ENCODE measurements around the gene EFCC1.

The EFCC1 gene

GRCh38 chr3:128996200-128996599 lies 4.9 kb upstream of the EFCC1 start:
- peaks cover 0 to 24% (median 20%) of the 10 kb centered on the region in 4 donors for H3K4me1 ChIP-seq
- no peaks in the 10 kb centered on the region for H3K9me3 ChIP-seq
- DNase-seq: no peak
- intact Hi-C loops (cut with DNase I; ENCODE audit: low total_unique reads): no loop called here
- no peak overlapping the region for H3K27ac ChIP-seq
- no peak for TF ChIP-seq CTCF (IDR thresholded peaks at IDR 0.05)
- no peaks in the 10 kb centered on the region for H3K36me3 ChIP-seq
- peaks cover 0 to 12% of the 10 kb centered on the region in 2 donors for H3K27me3 ChIP-seq
- no peak overlapping the region for H3K4me3 ChIP-seq

GRCh38 chr3:128996726-128997125 lies 4.4 kb upstream of the EFCC1 start:
- Histone ChIP-seq H3K9me3 (no peaks in the 10 kb centered on the region), H3K4me1 (peaks cover 0 to 30% (median 26%) of the 10 kb centered on the region in 4 donors), H3K36me3 (no peaks in the 10 kb centered on the region), H3K4me3 (no peak overlapping the region), H3K27ac (no peak overlapping the region), H3K27me3 (peaks cover 0 to 18% of the 10 kb centered on the region in 2 donors)
- intact Hi-C loops (cut with DNase I; ENCODE audit: low total_unique reads): no loop called here
- TF ChIP-seq CTCF (IDR thresholded peaks at IDR 0.05): no peak
- DNase-seq: no peak

- intact Hi-C loops (cut with DNase I; ENCODE audit: low total_unique reads): no loop called here
- DNase-seq: no peak
- no peak for TF ChIP-seq CTCF (IDR thresholded peaks at IDR 0.05)
- Histone ChIP-seq H3K4me3 (no peak overlapping the region), H3K27me3 (peaks cover 0 to 26% of the 10 kb centered on the region in 2 donors), H3K36me3 (no peaks in the 10 kb centered on the region), H3K4me1 (peaks cover 0 to 36% (median 31%) of the 10 kb centered on the region in 4 donors), H3K27ac (no peak overlapping the region), H3K9me3 (no peaks in the 10 kb centered on the region)
Observed at GRCh38 chr3:128997486-128998133, 3.5 kb upstream of the EFCC1 start.

GRCh38 chr3:128998561-128998960 lies 2.5 kb upstream of the EFCC1 start:
- intact Hi-C loops (cut with DNase I; ENCODE audit: low total_unique reads): no loop called here
- DNase-seq: no peak
- Histone ChIP-seq H3K4me3 (no peak overlapping the region), H3K9me3 (no peaks in the 10 kb centered on the region), H3K27ac (no peak overlapping the region), H3K27me3 (peaks cover 0 to 36% of the 10 kb centered on the region in 2 donors), H3K36me3 (no peaks in the 10 kb centered on the region), H3K4me1 (peaks cover 0 to 40% (median 31%) of the 10 kb centered on the region in 4 donors)
- no peak for TF ChIP-seq CTCF (IDR thresholded peaks at IDR 0.05)

GRCh38 chr3:128999102-128999501 lies 2.0 kb upstream of the EFCC1 start:
- H3K27me3 ChIP-seq: peaks cover 0 to 41% of the 10 kb centered on the region in 2 donors
- H3K27ac ChIP-seq: no peak overlapping the region
- no peak overlapping the region for H3K4me3 ChIP-seq
- no peaks in the 10 kb centered on the region for H3K9me3 ChIP-seq
- no peaks in the 10 kb centered on the region for H3K36me3 ChIP-seq
- no peak for DNase-seq
- peaks cover 0 to 40% (median 29%) of the 10 kb centered on the region in 4 donors for H3K4me1 ChIP-seq
- intact Hi-C loops (cut with DNase I; ENCODE audit: low total_unique reads): no loop called here
- no peak for TF ChIP-seq CTCF (IDR thresholded peaks at IDR 0.05)
